HG02973 (cell line): ENCODE results near the gene CDX2.

Source experiments
- ATAC-seq: cut with Tn5 transposase; IDR thresholded peaks from one replicate; pipeline ENCODE4 v1.9.1; 2021; ENCODE audit warnings: moderate library complexity; ENCODE audit not compliant: unreplicated experiment

The CDX2 gene

DNA sequence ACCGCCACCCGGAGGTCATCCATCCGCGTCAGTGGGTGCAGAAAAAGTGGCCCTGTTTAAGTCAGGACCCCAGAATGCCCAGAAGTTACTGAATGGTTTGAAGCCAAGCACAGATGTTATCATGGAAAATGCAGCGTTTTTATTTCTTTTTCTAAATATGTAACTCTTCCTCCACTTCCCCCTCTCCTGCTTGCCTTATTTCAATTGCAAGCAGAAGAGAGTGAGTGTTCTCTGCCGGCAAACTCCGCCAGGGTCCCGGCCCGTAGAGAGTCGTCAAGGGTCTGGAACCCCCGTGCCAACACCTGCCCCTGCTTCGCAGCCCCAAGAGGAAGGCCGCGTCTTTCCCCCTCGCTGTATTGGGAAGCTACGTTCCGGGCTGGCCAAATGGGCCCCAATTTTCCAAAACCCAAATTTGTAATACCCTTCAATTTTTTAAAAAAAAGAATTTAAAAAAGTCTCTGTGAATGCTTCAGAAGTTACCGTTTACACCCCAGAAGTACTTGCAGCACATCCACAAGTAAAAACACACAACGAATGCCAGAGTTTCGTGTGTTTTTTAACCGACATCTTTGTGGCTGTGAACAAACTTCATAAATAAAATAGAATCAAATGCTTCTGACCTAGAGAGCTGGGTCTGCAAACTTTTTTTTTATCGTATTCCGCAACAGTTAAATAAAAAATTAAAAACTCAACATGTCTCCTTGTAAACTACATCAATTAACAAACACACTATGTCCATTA is 50.0 kb downstream of the CDX2 start:
- ATAC-seq: no peak

DNA sequence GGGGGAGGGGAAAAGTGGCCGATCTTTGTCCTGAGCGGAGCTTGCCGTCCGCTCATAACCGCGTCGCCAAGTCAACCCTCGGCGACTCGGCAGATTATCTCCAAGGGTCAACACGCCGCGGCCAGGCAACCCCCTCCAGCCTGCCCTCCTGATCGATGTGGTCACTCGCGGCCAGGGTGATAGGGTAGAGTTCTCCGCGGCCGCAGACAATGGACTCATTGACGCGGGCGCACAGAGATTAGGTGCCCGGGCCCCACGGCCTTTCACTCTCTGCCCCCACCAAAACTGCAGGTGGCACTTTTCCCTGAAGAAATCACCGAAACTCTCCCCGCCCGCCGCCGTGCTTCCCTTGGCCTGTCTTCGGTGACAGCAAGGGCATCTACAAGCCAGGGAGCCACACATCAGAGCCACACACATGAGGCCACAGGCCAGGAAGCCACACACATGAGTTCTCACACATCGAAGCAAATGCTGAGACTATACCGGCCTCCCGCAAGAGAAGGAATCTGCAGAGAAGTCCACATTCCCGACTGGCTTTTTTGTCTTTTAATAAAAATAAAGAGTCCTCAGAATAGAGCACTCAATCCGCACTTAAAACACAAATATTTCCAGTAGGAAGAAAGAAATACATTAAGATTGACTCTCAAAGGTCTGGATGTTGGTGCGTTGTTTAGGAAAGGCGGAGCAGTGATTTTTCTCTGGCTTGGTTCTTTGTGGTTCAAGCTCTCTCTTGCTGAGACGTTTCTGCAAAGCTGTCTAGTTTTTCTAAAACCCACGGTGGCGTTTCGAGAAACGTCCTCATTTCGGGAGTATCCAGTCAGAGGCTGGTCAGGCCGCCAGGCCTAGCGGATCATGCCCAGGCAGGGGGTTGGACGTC is 50.8 kb downstream of the CDX2 start:
- ATAC-seq: no peak

- ATAC-seq: no peak
Observed at GRCh38 chr13:27917121-27917947, 51.8 kb downstream of the CDX2 start.

DNA sequence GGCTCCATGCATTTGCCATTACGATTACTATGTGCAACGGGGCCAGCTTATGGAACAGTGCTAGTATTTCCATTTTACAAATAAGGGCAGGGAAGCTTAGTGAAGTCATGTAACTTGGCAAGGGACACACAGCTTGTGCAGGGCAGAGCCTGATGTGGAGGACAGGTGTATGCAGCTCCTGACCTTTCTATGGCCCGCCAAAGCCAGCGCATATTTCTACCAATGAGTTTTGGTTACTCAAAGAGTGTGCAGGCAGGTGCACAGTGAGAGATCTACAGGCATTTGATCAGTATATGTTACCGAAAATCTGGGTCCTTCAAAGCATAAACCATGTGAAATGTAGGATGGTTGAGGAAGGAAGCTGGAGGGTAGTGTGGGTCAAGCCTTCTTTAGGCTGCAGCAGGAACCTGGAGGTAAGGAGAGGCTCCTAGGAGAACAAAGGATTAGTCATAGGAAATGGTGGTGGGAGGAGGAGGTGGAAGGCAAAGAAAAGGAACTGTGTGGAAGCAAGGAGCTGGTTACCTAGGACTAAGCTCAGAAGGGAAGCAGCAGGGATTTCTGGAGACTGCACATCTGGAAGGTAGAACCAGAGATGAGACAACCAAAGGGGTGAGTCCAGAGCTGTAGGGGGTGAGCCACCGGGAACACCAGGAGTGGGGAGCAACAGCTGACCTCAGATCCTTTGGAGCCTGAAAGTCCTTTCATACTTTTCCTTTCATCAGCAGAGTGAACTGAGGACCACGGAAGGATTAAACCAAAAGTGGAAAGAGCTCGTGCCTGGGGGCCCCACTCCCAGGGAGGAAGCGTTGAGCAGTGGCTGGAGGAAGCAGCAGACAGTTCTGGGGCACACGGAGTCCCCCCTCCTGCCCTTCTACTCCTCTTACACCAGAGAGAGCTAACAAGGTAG is 53.6 kb downstream of the CDX2 start:
- no peak for ATAC-seq

DNA sequence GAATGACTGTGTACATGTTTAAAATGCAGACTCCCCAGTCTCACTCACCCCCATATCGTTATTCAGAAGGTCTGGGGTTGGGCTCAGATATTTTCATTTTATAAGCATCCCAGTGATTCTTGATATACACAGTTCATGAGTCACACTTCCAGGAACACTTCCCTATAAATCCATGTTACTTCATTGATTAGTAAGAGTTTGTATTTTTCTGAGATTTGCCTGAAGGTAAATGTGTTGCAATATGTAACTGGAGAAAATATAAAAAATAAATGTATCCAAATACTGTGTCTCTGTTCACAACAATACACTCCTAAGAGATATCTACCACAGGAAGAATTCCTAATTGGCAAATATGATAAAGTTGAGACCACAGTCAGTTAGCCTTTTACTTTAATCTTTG is 56.0 kb downstream of the CDX2 start:
- no peak for ATAC-seq

DNA sequence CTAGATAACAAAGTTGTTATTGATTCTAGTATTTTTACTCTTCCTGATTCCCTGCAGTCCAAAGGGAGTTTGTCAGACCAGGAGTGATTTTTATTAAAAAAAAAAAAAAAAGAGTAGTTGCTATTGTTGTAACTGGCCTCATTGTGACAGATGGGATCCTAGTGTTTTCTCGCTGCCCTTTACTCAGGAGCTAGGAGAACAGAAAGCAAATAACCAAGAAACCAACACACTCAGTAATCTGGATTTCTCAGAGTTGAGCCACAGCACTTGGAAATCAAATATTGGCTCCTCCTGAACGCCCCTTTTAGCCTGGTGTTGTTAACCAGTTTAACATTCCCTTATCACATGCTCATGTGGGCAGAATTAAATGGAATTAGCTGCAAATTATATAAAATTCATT is 57.6 kb downstream of the CDX2 start:
- no peak for ATAC-seq
